TTC549 (cell line): ENCODE data around the gene CFHR4.
"Not testable (repeated sequence)": the region's sequence is repeated elsewhere in the genome, so short reads cannot be mapped to it uniquely, and the experiment has no call there.

Source experiments
- FAIRE-seq: peaks from 2 replicates; lab custom pipeline; 2012; peaks lifted over from hg19 to GRCh38; lab: Jason Lieb, UNC

CFHR4 gene

DNA sequence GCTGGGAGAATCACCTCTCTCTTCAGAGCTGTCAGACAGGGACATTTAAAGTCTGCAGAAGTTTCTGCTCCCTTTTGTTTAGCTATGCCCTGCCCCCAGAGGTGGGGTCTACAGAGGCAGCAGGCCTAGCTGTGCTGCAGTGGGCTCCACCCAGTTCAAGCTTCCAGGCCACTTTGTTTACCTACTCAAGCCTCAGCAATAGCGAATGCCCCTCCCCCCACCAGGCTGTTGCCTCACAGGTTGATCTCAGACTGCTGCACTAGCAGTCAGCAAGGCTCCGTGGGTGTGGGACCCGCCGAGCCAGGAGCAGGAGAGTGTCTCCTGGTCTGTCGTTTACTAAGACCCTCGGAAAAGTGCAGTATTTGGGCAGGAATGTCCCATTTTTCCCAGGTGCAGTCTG lies 53.6 kb downstream of the CFHR4 start:
- not testable (repeated sequence) for FAIRE-seq

DNA sequence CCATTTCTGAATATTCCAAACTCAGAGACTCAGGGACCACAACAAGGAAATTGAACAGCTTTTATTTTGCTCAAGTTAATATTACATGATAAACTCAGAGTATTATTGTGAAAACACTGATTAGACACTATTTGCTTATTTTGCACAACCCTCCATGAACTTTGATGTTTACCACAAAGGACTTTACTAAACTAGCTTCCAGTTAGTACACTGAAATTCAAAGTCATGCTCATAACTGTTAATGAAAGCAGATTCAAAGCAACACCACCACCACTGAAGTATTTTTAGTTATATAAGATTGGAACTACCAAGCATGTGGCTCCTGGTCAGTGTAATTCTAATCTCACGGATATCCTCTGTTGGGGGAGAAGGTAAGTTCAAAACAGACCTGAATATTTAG lies 55.7 kb downstream of the CFHR4 start, which contains the start of gene CFHR2:
CFHR2 (plus strand) TSS at position 171 of the 400 bp plus-strand sequence; CDS start at position 314, 143 bp downstream.
- FAIRE-seq: not testable (repeated sequence)

DNA sequence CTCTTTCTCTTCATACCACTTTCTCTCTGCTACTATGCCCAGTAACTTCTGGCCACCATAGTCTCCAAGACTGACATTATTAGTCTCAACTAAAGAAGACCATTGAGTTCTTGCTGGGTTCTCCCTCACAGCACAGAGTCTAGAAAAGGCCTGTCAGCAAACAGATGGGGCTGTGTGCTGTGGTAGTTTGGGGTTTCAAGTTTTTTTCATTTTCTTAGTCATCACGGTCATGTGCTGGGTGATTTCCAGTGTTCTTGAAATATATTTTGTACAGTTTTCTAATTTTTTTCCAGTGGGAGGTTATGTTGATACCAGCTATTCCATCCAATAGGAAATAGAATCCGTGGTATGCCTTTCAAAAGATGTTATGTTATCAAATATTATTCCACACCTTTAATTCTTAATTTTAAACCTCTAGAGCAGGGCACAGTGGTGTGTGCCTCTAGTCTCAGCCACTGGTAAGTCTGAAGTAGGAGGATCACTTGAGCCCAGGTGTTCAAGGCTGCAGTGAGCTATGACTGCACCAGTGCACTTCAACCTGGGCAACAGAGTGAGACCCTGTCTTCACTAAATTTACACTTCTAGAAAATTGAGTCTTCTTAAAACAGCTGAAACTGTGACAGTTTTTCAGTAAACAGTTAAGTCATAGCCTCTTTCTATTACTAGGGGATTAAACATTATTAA lies 64.0 kb downstream of the CFHR4 start:
- FAIRE-seq: no peak

DNA sequence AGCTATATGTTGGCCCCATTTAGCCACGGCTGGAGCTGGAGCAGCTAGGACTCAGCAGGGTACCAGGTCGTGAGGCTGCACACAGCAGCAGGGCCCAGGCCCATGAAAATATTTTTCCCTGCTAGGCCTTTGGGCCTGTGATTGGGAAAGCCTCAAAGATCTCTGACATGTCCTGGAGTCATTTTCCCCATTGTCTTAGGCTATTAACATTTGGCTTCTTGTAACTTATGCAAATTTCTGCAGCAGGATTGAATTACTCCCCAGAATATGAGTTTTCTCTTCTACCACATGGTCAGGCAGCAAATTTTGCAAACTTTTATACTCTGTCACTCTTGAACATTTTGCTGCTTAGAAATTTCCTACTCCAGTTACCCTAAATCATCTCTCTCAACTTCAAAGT lies 66.9 kb downstream of the CFHR4 start:
- FAIRE-seq: no peak

DNA sequence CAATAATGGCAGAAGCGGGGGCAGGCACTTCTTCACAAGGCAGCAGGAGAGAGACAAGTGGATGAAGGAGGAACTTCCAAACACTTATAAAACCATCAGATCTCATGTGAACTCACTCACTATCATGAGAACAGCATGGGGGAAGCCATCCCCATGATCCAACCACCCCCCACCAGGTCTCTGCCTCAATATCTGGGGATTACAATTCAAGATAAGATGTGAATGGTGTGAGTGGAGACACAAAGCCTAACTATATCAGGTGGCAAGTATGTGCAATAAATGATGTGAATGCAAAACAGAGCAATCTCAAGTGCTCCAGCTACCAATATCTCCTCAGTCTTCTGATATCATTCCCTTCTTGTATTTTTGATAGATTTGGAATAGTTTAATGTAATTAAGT lies 68.1 kb downstream of the CFHR4 start:
- FAIRE-seq: no peak

DNA sequence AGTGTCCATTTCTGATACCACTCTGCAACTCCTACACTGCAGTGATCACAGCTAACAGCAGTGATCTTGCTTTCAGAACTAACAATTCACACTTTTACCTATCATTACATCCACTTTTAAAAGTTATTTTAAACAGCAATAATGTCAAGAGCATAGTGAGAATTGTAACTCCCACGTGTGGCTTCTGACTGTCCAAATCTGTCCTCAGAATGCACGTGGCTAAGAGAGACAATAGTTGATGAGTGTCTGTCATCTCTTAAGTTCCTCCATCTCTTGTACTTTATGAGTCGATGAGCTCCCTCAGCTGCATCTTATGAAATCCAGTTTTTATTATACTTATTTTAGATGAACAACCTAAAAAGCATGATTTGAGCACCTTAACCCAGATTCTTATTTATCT lies 73.0 kb downstream of the CFHR4 start:
- no peak for FAIRE-seq
